Body of pancreas (tissue), 4 donors: ENCODE data around the gene PLVAP.

Source experiments
- CTCF ChIP-seq, 7 experiments: fragments of 450-650 bp in 4 of 7; fragments of 200-600 bp in 3 of 7; sonication (generic) in 3 of 7; IDR thresholded peaks; one replicate each; pipeline ENCODE4 v1.5.1; 2016 to 2019; ENCODE audit warnings: antibody characterized with exemption in 7 of 7
- POLR2A ChIP-seq, 3 donors: fragments of 450-650 bp; IDR thresholded peaks; one replicate each; pipeline ENCODE4 v1.6.1; 2016; ENCODE audit warnings: antibody characterized with exemption in 3 of 3, mild to moderate bottlenecking in 2 of 3

DNA sequence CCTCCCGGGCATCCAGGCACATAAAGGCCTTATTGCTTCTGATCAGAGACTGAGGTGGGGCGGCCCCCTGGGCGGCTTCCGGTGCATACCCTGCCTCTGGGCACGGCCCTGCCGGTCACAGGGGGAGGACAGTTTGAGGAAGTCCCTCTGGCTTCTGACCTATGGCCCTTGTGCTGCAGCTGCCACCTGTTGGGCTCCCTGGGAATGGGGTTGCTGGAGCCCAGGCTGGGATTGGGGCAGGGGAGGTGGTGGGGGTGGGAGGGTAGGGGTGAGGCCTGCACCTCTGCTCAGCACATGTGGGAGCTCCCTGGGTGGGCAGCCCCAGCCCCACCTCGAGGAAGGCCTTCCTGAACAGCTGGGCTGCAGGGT is 53.2 kb downstream of the PLVAP start:
- TF ChIP-seq POLR2A (IDR thresholded peaks at IDR 0.05) (no peak), CTCF (IDR thresholded peaks at IDR 0.05) (no peak)
